Pancreas (tissue), 10 donors: ENCODE data around the gene HTT. TPM values are rescaled to one million over a fixed set of nuclear protein-coding genes. Genes with fewer than 3 reads are reported as not detected.

Experiments
- ATAC-seq, 4 donors: fragments of 200-7000 bp; cut with Tn5 transposase; one replicate each; pipeline versions ENCODE4 v1.8.0 to v1.9.1; 2020; ENCODE audit warnings: mild to moderate bottlenecking in 4 of 4, moderate library complexity in 4 of 4
- DNase-seq, 6 donors: peaks; one replicate each; pipeline ENCODE4 v3.0.0-alpha.2; 2020
- FAIRE-seq: peaks from 2 replicates; lab custom pipeline; 2012; peaks lifted over from hg19 to GRCh38; lab: Jason Lieb, UNC
- H3K27ac ChIP-seq, 4 donors: fragments of 200-600 bp; sonication (generic); 1 replicate in 3 of 4; 2 replicates in 1 of 4; pipeline versions ENCODE4 v1.5.0 to v1.8.0; 2020
- H3K27me3 ChIP-seq, 4 donors: fragments of 200-600 bp; one replicate each; pipeline ENCODE4 v1.8.0; 2021
- H3K36me3 ChIP-seq, 3 donors: fragments of 200-600 bp; sonication (generic) in 1 of 3; one replicate each; pipeline versions ENCODE4 v1.5.0 to v1.8.0; 2020 to 2021
- H3K4me1 ChIP-seq, 3 donors: fragments of 200-600 bp; one replicate each; pipeline ENCODE4 v1.8.0; 2021
- H3K4me3 ChIP-seq, 4 donors: fragments of 200-600 bp; sonication (generic) in 2 of 4; one replicate each; pipeline versions ENCODE4 v1.5.0 to v1.8.0; 2020 to 2021
- H3K9me3 ChIP-seq, 4 donors: fragments of 200-600 bp; one replicate each; pipeline ENCODE4 v1.8.0; 2021
- CTCF ChIP-seq, 4 donors: fragments of 200-600 bp; sonication (generic) in 3 of 4; IDR thresholded peaks; one replicate each; pipeline versions ENCODE4 v1.5.0 to v1.8.0; 2021; ENCODE audit warnings: antibody characterized with exemption in 4 of 4
- WGBS, 2 donors: extraction: QIAGEN DNeasy Blood & Tissue Kit; methylation state at CpG; one replicate each; pipeline ENCODE4 v1.1.7; 2013; 5-methylcytosine and 5-hydroxymethylcytosine counted together
- intact Hi-C, 3 donors: fragments of 100-400 bp; cut with DNase I; formaldehyde crosslinking; loops; one replicate each; pipeline versions ENCODE4 v1.11.1 to v1.14.2; 2022
- polyA plus RNA-seq, 2 donors: library from polyadenylated mRNA; stranded (reverse); fragments of 200-250 nt; gene quantifications; one replicate each; pipeline ENCODE4 v1.2.3, GENCODE V29; 2013
- total RNA-seq, 6 donors: library from RNA; stranded (reverse); fragmentation: NEBNext Ultra II Directional in 4 of 6; extraction: Animal tissue kit (Norgen Biotek cat#: 25700) in 4 of 6; gene quantifications; one replicate each; pipeline versions ENCODE4 v1.2.1 to v1.2.4, GENCODE V29; 2021 to 2023
- donor health status: healthy with polysubstance abuse.
- donor health status: DM: no; HTN: no; CAD: no; lungs with moderate emphysema.
- donor health status: DM: no; HTN: no; CAD: no.
- donor health status: control.
- donor health status: control.
- donor health status: Bipolar disorder and iron deficiency.
- donor health status: DM: yes; HTN: yes; CAD: no.
- donor health status: DM: no; HTN: no; CAD: no.
- donor health status: DM: no; HTN: no; CAD: no.
- donor health status: DM: yes; HTN: yes; CAD: no.

HTT gene
- total and polyA plus RNA-seq, 8 donors, result 23.1 to 55.2 (median 42.7) TPM

GRCh38 chr4:3177905-3178304 is 103.4 kb downstream of the HTT start:
- TF ChIP-seq CTCF (IDR thresholded peaks at IDR 0.05), result no peak
- DNase-seq (no peak), ATAC-seq (peak; percentile 41 to 56 (median 42)), FAIRE-seq (no peak)
- Histone ChIP-seq H3K9me3 (no peaks in the 10 kb centered on the region), H3K27ac (peak overlapping the region; percentile 50 to 72 (median 60)), H3K27me3 (no peaks in the 10 kb centered on the region), H3K4me3 (peak overlapping the region in 3 of 4 donors; percentile 14 to 37 (median 30)), H3K4me1 (peaks cover 0 to 6% (median 5%) of the 10 kb centered on the region in 3 donors), H3K36me3 (peaks cover 0 to 18% (median 7%) of the 10 kb centered on the region in 3 donors)
- 33 to 44% methylated on average over 7 of the region's 7 CpGs for WGBS, 2 donors
- intact Hi-C loops, result no loop called here

GRCh38 chr4:3178351-3178750 is 103.9 kb downstream of the HTT start:
- peaks cover 0 to 14% (median 7%) of the 10 kb centered on the region in 3 donors for H3K36me3 ChIP-seq
- FAIRE-seq, result no peak
- WGBS, 2 donors, result 30 to 38% methylated on average over 9 of the region's 9 CpGs
- intact Hi-C loops, result no loop called here
- H3K9me3 ChIP-seq, result no peaks in the 10 kb centered on the region
- H3K4me1 ChIP-seq, result peaks cover 0 to 6% (median 5%) of the 10 kb centered on the region in 3 donors
- no peak for TF ChIP-seq CTCF (IDR thresholded peaks at IDR 0.05)
- peak overlapping the region; percentile 50 to 72 (median 66) for H3K27ac ChIP-seq
- no peak for ATAC-seq
- peak overlapping the region in 3 of 4 donors; percentile 14 to 37 (median 30) for H3K4me3 ChIP-seq
- no peaks in the 10 kb centered on the region for H3K27me3 ChIP-seq
- DNase-seq, result no peak

GRCh38 chr4:3179126-3179706 is 104.7 kb downstream of the HTT start:
- Histone ChIP-seq H3K27me3 (no peaks in the 10 kb centered on the region), H3K27ac (peak overlapping the region; percentile 64 to 72 (median 68)), H3K9me3 (no peaks in the 10 kb centered on the region), H3K4me1 (peaks cover 0 to 6% (median 5%) of the 10 kb centered on the region in 3 donors), H3K4me3 (peak overlapping the region in 3 of 4 donors; percentile 12 to 37 (median 30)), H3K36me3 (peaks cover 0 to 13% (median 11%) of the 10 kb centered on the region in 3 donors)
- FAIRE-seq (no peak), ATAC-seq (peak; percentile 66 to 80 (median 74)), DNase-seq (peak in 3 of 6 donors; percentile 54 to 59 (median 58))
- no peak for TF ChIP-seq CTCF (IDR thresholded peaks at IDR 0.05)
- WGBS, 2 donors, result 24 to 31% methylated on average over 12 of the region's 12 CpGs
- intact Hi-C loops, result no loop called here

- TF ChIP-seq CTCF (IDR thresholded peaks at IDR 0.05), result no peak
- WGBS, 2 donors, result 49 to 55% methylated on average over 4 of the region's 4 CpGs
- intact Hi-C loops, result no loop called here
- ATAC-seq (peak in 3 of 4 donors; percentile 19 to 58 (median 39)), DNase-seq (peak in 2 of 6 donors; percentile 38 to 39), FAIRE-seq (no peak)
- Histone ChIP-seq H3K4me1 (peaks cover 0 to 4% (median 0%) of the 10 kb centered on the region in 3 donors), H3K4me3 (no peak overlapping the region), H3K27me3 (no peaks in the 10 kb centered on the region), H3K27ac (peak overlapping the region in 2 of 4 donors; percentile 31 to 70), H3K36me3 (peaks cover 2 to 27% (median 16%) of the 10 kb centered on the region in 3 donors), H3K9me3 (no peaks in the 10 kb centered on the region)
Measured at GRCh38 chr4:3183008-3183407, 108.5 kb downstream of the HTT start.

- peak in 3 of 6 donors; percentile 41 to 46 (median 42) for DNase-seq
- intact Hi-C loops, result no loop called here
- WGBS, 2 donors, result 36 to 53% methylated on average over 4 of the region's 4 CpGs
- H3K27me3 ChIP-seq, result no peaks in the 10 kb centered on the region
- ATAC-seq, result peak; percentile 32 to 52 (median 42)
- peak overlapping the region in 2 of 4 donors; percentile 31 to 70 for H3K27ac ChIP-seq
- no peaks in the 10 kb centered on the region for H3K4me1 ChIP-seq
- H3K9me3 ChIP-seq, result no peaks in the 10 kb centered on the region
- H3K4me3 ChIP-seq, result no peak overlapping the region
- peaks cover 7 to 44% (median 30%) of the 10 kb centered on the region in 3 donors for H3K36me3 ChIP-seq
- TF ChIP-seq CTCF (IDR thresholded peaks at IDR 0.05), result no peak
- no peak for FAIRE-seq
Measured at GRCh38 chr4:3184725-3185124, 110.2 kb downstream of the HTT start.
